HepG2 (cell line): Measurements from ENCODE around the gene MIEF1. TPM values are rescaled to one million over a fixed set of nuclear protein-coding genes. Genes with fewer than 3 reads are reported as not detected.

Experiments
- AHR ChIP-seq: IDR thresholded peaks from 2 replicates; pipeline ENCODE4 v1.6.1; 2018; ENCODE audit warnings: missing genetic modification reagents, missing compliant biosample characterization
- FOXM1 ChIP-seq: sonication (generic); formaldehyde crosslinking; IDR thresholded peaks from 2 replicates; pipeline ENCODE4 v1.5.0; 2020; ENCODE audit warnings: missing genetic modification reagents
- MIER3 ChIP-seq: IDR thresholded peaks from 2 replicates; pipeline ENCODE4 v1.6.1; 2016; ENCODE audit warnings: missing compliant biosample characterization, borderline replicate concordance
- MLLT10 ChIP-seq: sonication (generic); formaldehyde crosslinking; IDR thresholded peaks from 2 replicates; pipeline ENCODE4 v1.4.0; 2020; ENCODE audit warnings: missing genetic modification reagents
- NCOA2 ChIP-seq: sonication (generic); formaldehyde crosslinking; IDR thresholded peaks from 2 replicates; pipeline ENCODE4 v1.8.0; 2022; ENCODE audit warnings: inconsistent platforms
- SMYD3 ChIP-seq: sonication (generic); formaldehyde crosslinking; IDR thresholded peaks from 2 replicates; pipeline ENCODE4 v1.8.1; 2023; ENCODE audit warnings: mild to moderate bottlenecking, missing genetic modification reagents
- TEAD3 ChIP-seq: optimal IDR thresholded peaks from 2 replicates; pipeline ENCODE3; 2016; ENCODE audit warnings: borderline replicate concordance
- ZBTB1 ChIP-seq: sonication (generic); formaldehyde crosslinking; IDR thresholded peaks from 2 replicates; pipeline ENCODE4 v1.4.0; 2020; ENCODE audit warnings: missing genetic modification reagents, borderline replicate concordance
- ZFP36L1 ChIP-seq: sonication (generic); formaldehyde crosslinking; IDR thresholded peaks from 2 replicates; pipeline ENCODE4 v1.8.0; 2022; ENCODE audit warnings: mild to moderate bottlenecking, missing genetic modification reagents, moderate library complexity
- ZKSCAN8 ChIP-seq: IDR thresholded peaks from 2 replicates; pipeline ENCODE4 v1.6.1; 2016; ENCODE audit warnings: borderline replicate concordance, missing genetic modification reagents, missing compliant biosample characterization
- ZNF3 ChIP-seq: IDR thresholded peaks from 2 replicates; pipeline ENCODE4 v1.7.0; 2017; ENCODE audit warnings: inconsistent platforms
- polyA plus RNA-seq, 8 experiments: library from polyadenylated mRNA; depleted of rRNA in 3 of 8; stranded (reverse) in 7 of 8; unstranded in 1 of 8; fragments of >200 nt; fragmentation: Illumina TruSeq in 4 of 8; extraction: Trizol in 4 of 8; gene quantifications; 2 replicates each; pipeline versions ENCODE4 v1.2.1 to v1.2.3, GENCODE V29; 2011 to 2016; ENCODE audit warnings: low read depth in 4 of 8, missing spikeins in 1 of 8, mixed read lengths in 1 of 8; ENCODE audit not compliant: insufficient read depth in 1 of 8
- total RNA-seq, 5 experiments: library from RNA; depleted of rRNA; stranded (reverse); fragments of >200 nt; fragmentation: Illumina TruSeq; extraction: Trizol; gene quantifications; 2 replicates each; pipeline ENCODE4 v1.2.3, GENCODE V29; 2016; ENCODE audit warnings: low read depth in 1 of 5
- TF ChIP-seq, protein P1 (sequence below): sonication (generic); formaldehyde crosslinking; IDR thresholded peaks from 2 replicates; pipeline ENCODE4 v1.4.0; 2020; ENCODE audit warnings: missing genetic modification reagents, borderline replicate concordance
- TF ChIP-seq, protein P2 (sequence below): sonication (generic); formaldehyde crosslinking; IDR thresholded peaks from 2 replicates; pipeline ENCODE4 v1.5.1; 2020; ENCODE audit warnings: mild to moderate bottlenecking, moderate library complexity, missing genetic modification reagents

MIEF1 gene
- total and polyA plus RNA-seq, 2 of the 13 experiments (the other 11 are each of a cell fraction or from before 2014, with no cell fraction given): 21.7 to 34.8 TPM

GRCh38 chr22:39475902-39476301 is 26.2 kb upstream of the MIEF1 start (continued):
- TF ChIP-seq, protein P1, sequence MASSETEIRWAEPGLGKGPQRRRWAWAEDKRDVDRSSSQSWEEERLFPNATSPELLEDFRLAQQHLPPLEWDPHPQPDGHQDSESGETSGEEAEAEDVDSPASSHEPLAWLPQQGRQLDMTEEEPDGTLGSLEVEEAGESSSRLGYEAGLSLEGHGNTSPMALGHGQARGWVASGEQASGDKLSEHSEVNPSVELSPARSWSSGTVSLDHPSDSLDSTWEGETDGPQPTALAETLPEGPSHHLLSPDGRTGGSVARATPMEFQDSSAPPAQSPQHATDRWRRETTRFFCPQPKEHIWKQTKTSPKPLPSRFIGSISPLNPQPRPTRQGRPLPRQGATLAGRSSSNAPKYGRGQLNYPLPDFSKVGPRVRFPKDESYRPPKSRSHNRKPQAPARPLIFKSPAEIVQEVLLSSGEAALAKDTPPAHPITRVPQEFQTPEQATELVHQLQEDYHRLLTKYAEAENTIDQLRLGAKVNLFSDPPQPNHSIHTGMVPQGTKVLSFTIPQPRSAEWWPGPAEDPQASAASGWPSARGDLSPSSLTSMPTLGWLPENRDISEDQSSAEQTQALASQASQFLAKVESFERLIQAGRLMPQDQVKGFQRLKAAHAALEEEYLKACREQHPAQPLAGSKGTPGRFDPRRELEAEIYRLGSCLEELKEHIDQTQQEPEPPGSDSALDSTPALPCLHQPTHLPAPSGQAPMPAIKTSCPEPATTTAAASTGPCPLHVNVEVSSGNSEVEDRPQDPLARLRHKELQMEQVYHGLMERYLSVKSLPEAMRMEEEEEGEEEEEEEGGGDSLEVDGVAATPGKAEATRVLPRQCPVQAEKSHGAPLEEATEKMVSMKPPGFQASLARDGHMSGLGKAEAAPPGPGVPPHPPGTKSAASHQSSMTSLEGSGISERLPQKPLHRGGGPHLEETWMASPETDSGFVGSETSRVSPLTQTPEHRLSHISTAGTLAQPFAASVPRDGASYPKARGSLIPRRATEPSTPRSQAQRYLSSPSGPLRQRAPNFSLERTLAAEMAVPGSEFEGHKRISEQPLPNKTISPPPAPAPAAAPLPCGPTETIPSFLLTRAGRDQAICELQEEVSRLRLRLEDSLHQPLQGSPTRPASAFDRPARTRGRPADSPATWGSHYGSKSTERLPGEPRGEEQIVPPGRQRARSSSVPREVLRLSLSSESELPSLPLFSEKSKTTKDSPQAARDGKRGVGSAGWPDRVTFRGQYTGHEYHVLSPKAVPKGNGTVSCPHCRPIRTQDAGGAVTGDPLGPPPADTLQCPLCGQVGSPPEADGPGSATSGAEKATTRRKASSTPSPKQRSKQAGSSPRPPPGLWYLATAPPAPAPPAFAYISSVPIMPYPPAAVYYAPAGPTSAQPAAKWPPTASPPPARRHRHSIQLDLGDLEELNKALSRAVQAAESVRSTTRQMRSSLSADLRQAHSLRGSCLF (CRISPR knock-in tag): no peak
- TF ChIP-seq ZNF3 (CRISPR knock-in tag) (no peak), ZFP36L1 (CRISPR knock-in tag) (no peak), ZBTB1 (CRISPR knock-in tag) (no peak), ZKSCAN8 (CRISPR knock-in tag) (no peak), TEAD3 (CRISPR knock-in tag) (no peak), FOXM1 (CRISPR knock-in tag) (no peak), MLLT10 (no peak), NCOA2 (CRISPR knock-in tag) (no peak), MIER3 (CRISPR knock-in tag) (no peak), SMYD3 (no peak), AHR (CRISPR knock-in tag) (no peak)
- TF ChIP-seq, protein P2, sequence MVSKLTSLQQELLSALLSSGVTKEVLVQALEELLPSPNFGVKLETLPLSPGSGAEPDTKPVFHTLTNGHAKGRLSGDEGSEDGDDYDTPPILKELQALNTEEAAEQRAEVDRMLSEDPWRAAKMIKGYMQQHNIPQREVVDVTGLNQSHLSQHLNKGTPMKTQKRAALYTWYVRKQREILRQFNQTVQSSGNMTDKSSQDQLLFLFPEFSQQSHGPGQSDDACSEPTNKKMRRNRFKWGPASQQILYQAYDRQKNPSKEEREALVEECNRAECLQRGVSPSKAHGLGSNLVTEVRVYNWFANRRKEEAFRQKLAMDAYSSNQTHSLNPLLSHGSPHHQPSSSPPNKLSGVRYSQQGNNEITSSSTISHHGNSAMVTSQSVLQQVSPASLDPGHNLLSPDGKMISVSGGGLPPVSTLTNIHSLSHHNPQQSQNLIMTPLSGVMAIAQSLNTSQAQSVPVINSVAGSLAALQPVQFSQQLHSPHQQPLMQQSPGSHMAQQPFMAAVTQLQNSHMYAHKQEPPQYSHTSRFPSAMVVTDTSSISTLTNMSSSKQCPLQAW (CRISPR knock-in tag): no peak
